MCF 10A (cell line): ENCODE measurements around the gene EDN3. TPM values are rescaled to one million over a fixed set of nuclear protein-coding genes. Genes with fewer than 3 reads are reported as not detected.

Experiments used
- BruUV-seq: library from RNA; stranded (reverse); fragments of 400-500 nt; replicated peaks from 2 replicates; lab custom pipeline; 2021; lab: Mats Ljungman, UMichigan
- CTCF ChIA-PET: fragments of 300-600 bp; sonication (Branson Sonifier 250); formaldehyde crosslinking; extraction: SDS; loops from one replicate; lab custom pipeline; 2021; ENCODE audit warnings: antibody characterized with exemption, inconsistent platforms; lab: Yijun Ruan, JAX
- POLR2A ChIA-PET: fragments of 300-600, 350-650 bp; sonication (Branson Sonifier 250); formaldehyde crosslinking; extraction: SDS; loops from one replicate; lab custom pipeline; 2020; ENCODE audit warnings: antibody characterized with exemption, inconsistent platforms; lab: Yijun Ruan, JAX
- DNase-seq: peaks from one replicate; pipeline ENCODE4 v3.0.0-alpha.2; 2018; ENCODE audit not compliant: unreplicated experiment
- H3K27ac Mint-ChIP-seq: one replicate; pipeline ENCODE4 v1.8.0; 2022; ENCODE audit warnings: mild to moderate bottlenecking, low read depth, mixed read lengths; ENCODE audit not compliant: unreplicated experiment
- H3K27me3 Mint-ChIP-seq: one replicate; pipeline ENCODE4 v1.8.0; 2022; ENCODE audit warnings: mixed read lengths; ENCODE audit not compliant: insufficient read depth, unreplicated experiment
- H3K36me3 Mint-ChIP-seq: one replicate; pipeline ENCODE4 v1.8.0; 2022; ENCODE audit warnings: mild to moderate bottlenecking, moderate library complexity, mixed read lengths; ENCODE audit not compliant: insufficient read depth, unreplicated experiment
- H3K4me1 Mint-ChIP-seq: one replicate; pipeline ENCODE4 v1.8.0; 2022; ENCODE audit warnings: mixed read lengths; ENCODE audit not compliant: insufficient read depth, unreplicated experiment
- H3K4me3 Mint-ChIP-seq: one replicate; pipeline ENCODE4 v1.8.0; 2022; ENCODE audit warnings: mild to moderate bottlenecking, moderate library complexity, mixed read lengths; ENCODE audit not compliant: unreplicated experiment
- H3K9me3 Mint-ChIP-seq: one replicate; pipeline ENCODE4 v1.8.0; 2022; ENCODE audit warnings: mixed read lengths; ENCODE audit not compliant: unreplicated experiment
- CTCF ChIP-seq: fragments of 200-600 bp; IDR thresholded peaks from one replicate; pipeline ENCODE4 v1.8.0; 2022; ENCODE audit warnings: antibody characterized with exemption, mild to moderate bottlenecking; ENCODE audit not compliant: unreplicated experiment
- intact Hi-C: fragments of 100-400 bp; cut with micrococcal nuclease; formaldehyde crosslinking; loops from 2 replicates; pipeline ENCODE4 v1.14.1; 2022
- total RNA-seq: library from RNA; stranded (reverse); gene quantifications from 2 replicates; pipeline ENCODE4 v1.2.3, GENCODE V29; 2022

The EDN3 gene
- total RNA-seq, 1 experiment from 2014 or later, result not detected

GRCh38 chr20:59268870-59269269 is 31.5 kb upstream of the EDN3 start:
- Mint-ChIP-seq H3K4me1 (no peaks in the 10 kb centered on the region), H3K27ac (no peak overlapping the region), H3K4me3 (no peak overlapping the region), H3K27me3 (peaks cover 85% of the 10 kb centered on the region), H3K36me3 (no peaks in the 10 kb centered on the region), H3K9me3 (no peaks in the 10 kb centered on the region)
- TF ChIP-seq CTCF, result no peak
- intact Hi-C loops, result no loop called here
- no TSS peak for BruUV-seq
- DNase-seq, result no peak
- ChIA-PET POLR2A (interaction anchor here (0.7 kb wide), 1 partner anchor 151 kb away, joined by 4 read pairs; no protein-coding TSS in a partner anchor), CTCF (interaction anchor here (1.1 kb wide), 1 partner anchor 187 kb away, joined by 3 read pairs; no protein-coding TSS in a partner anchor)

DNA sequence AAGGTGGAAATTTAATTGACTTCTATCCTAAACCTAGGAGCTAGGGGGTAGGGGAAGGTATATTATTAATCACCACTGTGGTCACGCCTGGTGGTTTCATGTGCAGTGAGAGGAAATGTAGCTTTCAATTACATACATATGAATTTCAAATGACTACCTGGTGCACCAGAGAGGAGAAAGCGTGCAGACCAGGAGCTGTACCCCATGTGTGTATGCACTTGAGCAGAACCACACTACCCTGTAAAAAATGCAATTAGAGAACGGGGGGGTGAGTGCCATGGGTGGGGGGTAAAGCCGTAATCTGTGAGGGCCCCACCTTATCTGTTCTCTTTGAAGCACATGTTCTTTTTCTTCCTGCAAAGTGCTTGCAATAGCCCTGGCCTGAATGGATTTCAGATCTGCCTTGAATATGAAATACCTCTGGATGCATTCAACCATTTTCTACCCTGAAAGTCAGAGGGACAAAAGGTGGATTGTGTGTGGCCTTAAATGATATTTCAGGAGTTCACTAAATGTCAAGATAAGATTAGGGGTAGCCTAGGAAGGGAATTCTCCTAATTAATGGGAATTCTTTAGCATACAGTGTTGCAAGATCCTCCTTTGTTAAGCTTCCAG is 30.9 kb upstream of the EDN3 start:
- H3K27me3 Mint-ChIP-seq, result peaks cover 85% of the 10 kb centered on the region
- intact Hi-C loops, result no loop called here
- no peak for TF ChIP-seq CTCF
- no peaks in the 10 kb centered on the region for H3K4me1 Mint-ChIP-seq
- DNase-seq, result no peak
- ChIA-PET POLR2A (interaction anchor here (0.7 kb wide), 1 partner anchor 150 kb away, joined by 4 read pairs; no protein-coding TSS in a partner anchor), CTCF (interaction anchor here (0.7 to 1.1 kb wide), 2 partner anchors 186 to 399 kb away, joined by 3 to 4 read pairs; no protein-coding TSS in a partner anchor)
- no peak overlapping the region for H3K27ac Mint-ChIP-seq
- no peak overlapping the region for H3K4me3 Mint-ChIP-seq
- H3K36me3 Mint-ChIP-seq, result no peaks in the 10 kb centered on the region
- H3K9me3 Mint-ChIP-seq, result no peaks in the 10 kb centered on the region
- no TSS peak for BruUV-seq

- CTCF ChIA-PET, result interaction anchor here (0.6 to 1.1 kb wide), 3 partner anchors 53 to 400 kb away, joined by 3 to 5 read pairs (median 4); no protein-coding TSS in a partner anchor
- H3K36me3 Mint-ChIP-seq, result no peaks in the 10 kb centered on the region
- POLR2A ChIA-PET, result no interaction called here
- no peak overlapping the region for H3K4me3 Mint-ChIP-seq
- intact Hi-C loops, result no loop called here
- H3K27me3 Mint-ChIP-seq, result peaks cover 85% of the 10 kb centered on the region
- BruUV-seq, result no TSS peak
- H3K27ac Mint-ChIP-seq, result no peak overlapping the region
- H3K9me3 Mint-ChIP-seq, result no peaks in the 10 kb centered on the region
- H3K4me1 Mint-ChIP-seq, result no peaks in the 10 kb centered on the region
- TF ChIP-seq CTCF, result no peak
- DNase-seq, result no peak
Observed at GRCh38 chr20:59270380-59270779, 30.0 kb upstream of the EDN3 start.

- intact Hi-C loops, result no loop called here
- ChIA-PET POLR2A (interaction anchor here (0.6 kb wide), 1 partner anchor 351 kb away, joined by 4 read pairs; no protein-coding TSS in a partner anchor), CTCF (no interaction called here)
- Mint-ChIP-seq H3K9me3 (no peaks in the 10 kb centered on the region), H3K4me3 (no peak overlapping the region), H3K36me3 (no peaks in the 10 kb centered on the region), H3K27me3 (peaks cover 89% of the 10 kb centered on the region), H3K27ac (no peak overlapping the region), H3K4me1 (no peaks in the 10 kb centered on the region)
- no peak for TF ChIP-seq CTCF
- BruUV-seq, result no TSS peak
- no peak for DNase-seq
Observed at GRCh38 chr20:59273739-59274357, 26.6 kb upstream of the EDN3 start.
